Middle frontal gyrus (tissue), 1 donor: ENCODE data around the gene LOC128125822.
A peak's percentile ranks its signal among the peaks of the same experiment; 100 is the strongest.
"Not testable (repeated sequence)": the region's sequence is repeated elsewhere in the genome, so short reads cannot be mapped to it uniquely, and the experiment has no call there.

Source experiments
- DNase-seq: peaks from one replicate; pipeline ENCODE4 v3.0.0-alpha.2; 2015; ENCODE audit warnings: low spot score; ENCODE audit errors: extremely low spot score

LOC128125822 gene

GRCh38 chr6:63581355-63582013, 9.2 kb downstream of the LOC128125822 start:
- DNase-seq = no peak

- DNase-seq = no peak
These were observed 10.4 kb downstream of the LOC128125822 start for GRCh38 chr6:63582579-63583231.

GRCh38 chr6:63584125-63584514, 11.8 kb downstream of the LOC128125822 start:
- no peak for DNase-seq

- DNase-seq = no peak
These were observed 12.3 kb downstream of the LOC128125822 start for GRCh38 chr6:63584566-63584965.

- not testable (repeated sequence) for DNase-seq
These were observed 13.4 kb downstream of the LOC128125822 start for GRCh38 chr6:63585652-63586051.

GRCh38 chr6:63589952-63590411, 17.7 kb downstream of the LOC128125822 start:
- DNase-seq = no peak

- DNase-seq = no peak
These were observed 20.6 kb downstream of the LOC128125822 start for GRCh38 chr6:63592886-63593285.

GRCh38 chr6:63597141-63598048, 25.1 kb downstream of the LOC128125822 start:
- no peak for DNase-seq

- peak; percentile 56 for DNase-seq
These were observed 26.1 kb downstream of the LOC128125822 start for GRCh38 chr6:63598049-63599036.

GRCh38 chr6:63599243-63599642, 27.0 kb downstream of the LOC128125822 start:
- no peak for DNase-seq

GRCh38 chr6:63600136-63600535, 27.9 kb downstream of the LOC128125822 start:
- no peak for DNase-seq

- DNase-seq = no peak
These were observed 37.0 kb downstream of the LOC128125822 start for GRCh38 chr6:63609231-63609630.

- DNase-seq = no peak
These were observed 38.7 kb downstream of the LOC128125822 start for GRCh38 chr6:63610944-63611343.

- DNase-seq = no peak
These were observed 39.3 kb downstream of the LOC128125822 start for GRCh38 chr6:63611560-63611959.

- DNase-seq = no peak
These were observed 43.3 kb downstream of the LOC128125822 start for GRCh38 chr6:63615590-63615989.
